Stomach (tissue), 9 donors: ENCODE data around the gene DOCK6. TPM values are rescaled to one million over a fixed set of nuclear protein-coding genes. Genes with fewer than 3 reads are reported as not detected.

Experiments used
- DNase-seq, 2 donors: peaks; one replicate each; pipeline versions ENCODE4 v3.0.0 to v3.0.0-alpha.2; 2013 to 2019
- H3K27ac ChIP-seq, 5 donors: fragments of 200-600 bp in 4 of 5; sonication (generic) in 4 of 5; one replicate each; pipeline ENCODE4 v1.5.1; 2013 to 2019; ENCODE audit warnings: mild to moderate bottlenecking in 1 of 5, moderate library complexity in 1 of 5
- H3K27me3 ChIP-seq, 3 donors: fragments of 200-600 bp; sonication (generic); one replicate each; pipeline ENCODE4 v1.5.1; 2017 to 2019; ENCODE audit warnings: mixed run types in 1 of 3
- H3K36me3 ChIP-seq, 4 donors: fragments of 200-600 bp; sonication (generic); 1 replicate in 3 of 4; 2 replicates in 1 of 4; pipeline ENCODE4 v1.5.1; 2016 to 2019
- H3K4me1 ChIP-seq, 4 donors: fragments of 200-600 bp; sonication (generic); one replicate each; pipeline ENCODE4 v1.5.1; 2016 to 2019
- H3K4me3 ChIP-seq, 4 donors: fragments of 200-600 bp; sonication (generic) in 3 of 4; one replicate each; pipeline ENCODE4 v1.5.1; 2016 to 2019; ENCODE audit warnings: mild to moderate bottlenecking in 1 of 4
- H3K9me3 ChIP-seq, 4 donors: fragments of 200-600 bp; sonication (generic); one replicate each; pipeline ENCODE4 v1.5.1; 2016 to 2019
- EP300 ChIP-seq: sonication (generic); formaldehyde crosslinking; IDR thresholded peaks from one replicate; pipeline ENCODE4 v1.6.1; 2017; ENCODE audit warnings: antibody characterized with exemption
- POLR2A ChIP-seq, 4 donors: fragments of 450-650 bp; IDR thresholded peaks; one replicate each; pipeline ENCODE4 v1.6.1; 2016; ENCODE audit warnings: antibody characterized with exemption in 4 of 4, control low read depth in 2 of 4, mild to moderate bottlenecking in 1 of 4, moderate library complexity in 1 of 4
- POLR2AphosphoS5 ChIP-seq, 3 donors: sonication (generic); formaldehyde crosslinking; IDR thresholded peaks; one replicate each; pipeline ENCODE4 v1.6.1; 2016; ENCODE audit warnings: antibody characterized with exemption in 3 of 3
- WGBS, 5 donors: extraction: QIAGEN DNeasy Blood & Tissue Kit in 3 of 5; methylation state at CpG; one replicate each; pipeline versions ENCODE4 v1.1.5 to v1.1.7; 2013 to 2018; 5-methylcytosine and 5-hydroxymethylcytosine counted together
- intact Hi-C: fragments of 100-400 bp; cut with DNase I; formaldehyde crosslinking; loops from one replicate; pipeline ENCODE4 v1.15.1; 2023; ENCODE audit warnings: low total_unique reads
- polyA plus RNA-seq, 3 donors: library from polyadenylated mRNA; stranded (reverse); fragments of 200-250 nt; gene quantifications; one replicate each; pipeline ENCODE4 v1.2.3, GENCODE V29; 2013
- total RNA-seq, 5 donors: library from RNA; depleted of rRNA; stranded (reverse); fragments of >200 nt; gene quantifications; one replicate each; pipeline versions ENCODE4 v1.1.0 to v1.2.3, GENCODE V29; 2014 to 2016
- TF ChIP-seq, protein P1 (sequence below), 7 experiments: fragments of 450-650 bp in 4 of 7; fragments of 200-600 bp in 3 of 7; sonication (generic) in 3 of 7; IDR thresholded peaks; one replicate each; pipeline ENCODE4 v1.5.1; 2016 to 2019; ENCODE audit warnings: antibody characterized with exemption in 7 of 7, control low read depth in 2 of 7, mild to moderate bottlenecking in 1 of 7
- donor health status: healthy with polysubstance abuse.
- donor health status: Bipolar disorder and iron deficiency.
- donor health status: healthy.

DOCK6 gene
- total and polyA plus RNA-seq, 8 donors: 21.4 to 243 (median 58.9) TPM

DNA sequence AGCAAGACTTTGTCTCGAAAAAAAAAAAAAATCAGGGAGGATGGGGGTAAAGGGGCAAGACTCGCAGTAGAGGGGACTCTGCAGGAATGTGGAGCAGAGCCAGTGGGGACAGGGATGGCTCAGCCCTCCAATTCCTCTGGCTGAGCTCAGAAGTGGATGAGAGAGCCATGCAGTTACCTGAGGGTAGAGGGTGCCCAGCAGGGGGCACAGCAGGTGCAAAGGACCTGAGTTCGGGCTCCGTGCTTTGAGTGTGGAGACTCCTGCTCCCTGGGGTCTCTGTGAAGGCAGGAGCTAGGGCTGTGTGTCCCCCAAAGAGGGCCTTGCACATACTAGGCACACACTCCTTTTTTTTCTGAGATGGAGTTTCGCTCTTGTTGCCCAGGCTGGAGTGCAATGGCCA is 7.7 kb downstream of the DOCK6 start:
- Histone ChIP-seq H3K4me3 (no peak overlapping the region), H3K4me1 (peaks cover 0 to 5% (median 0%) of the 10 kb centered on the region in 4 donors), H3K27me3 (no peaks in the 10 kb centered on the region), H3K9me3 (no peaks in the 10 kb centered on the region), H3K27ac (no peak overlapping the region), H3K36me3 (peaks cover 15 to 40% (median 38%) of the 10 kb centered on the region in 4 donors)
- 84 to 92% (median 89%) methylated on average over 4 to 5 of the region's 5 CpGs for WGBS, 5 donors
- intact Hi-C loops: no loop called here
- no peak for DNase-seq
- no peak for TF ChIP-seq POLR2AphosphoS5 (IDR thresholded peaks at IDR 0.05)
- TF ChIP-seq, protein P1, sequence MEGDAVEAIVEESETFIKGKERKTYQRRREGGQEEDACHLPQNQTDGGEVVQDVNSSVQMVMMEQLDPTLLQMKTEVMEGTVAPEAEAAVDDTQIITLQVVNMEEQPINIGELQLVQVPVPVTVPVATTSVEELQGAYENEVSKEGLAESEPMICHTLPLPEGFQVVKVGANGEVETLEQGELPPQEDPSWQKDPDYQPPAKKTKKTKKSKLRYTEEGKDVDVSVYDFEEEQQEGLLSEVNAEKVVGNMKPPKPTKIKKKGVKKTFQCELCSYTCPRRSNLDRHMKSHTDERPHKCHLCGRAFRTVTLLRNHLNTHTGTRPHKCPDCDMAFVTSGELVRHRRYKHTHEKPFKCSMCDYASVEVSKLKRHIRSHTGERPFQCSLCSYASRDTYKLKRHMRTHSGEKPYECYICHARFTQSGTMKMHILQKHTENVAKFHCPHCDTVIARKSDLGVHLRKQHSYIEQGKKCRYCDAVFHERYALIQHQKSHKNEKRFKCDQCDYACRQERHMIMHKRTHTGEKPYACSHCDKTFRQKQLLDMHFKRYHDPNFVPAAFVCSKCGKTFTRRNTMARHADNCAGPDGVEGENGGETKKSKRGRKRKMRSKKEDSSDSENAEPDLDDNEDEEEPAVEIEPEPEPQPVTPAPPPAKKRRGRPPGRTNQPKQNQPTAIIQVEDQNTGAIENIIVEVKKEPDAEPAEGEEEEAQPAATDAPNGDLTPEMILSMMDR (IDR thresholded peaks at IDR 0.05): no peak
- no peak for TF ChIP-seq POLR2A (IDR thresholded peaks at IDR 0.05)
- TF ChIP-seq EP300: no peak

DNA sequence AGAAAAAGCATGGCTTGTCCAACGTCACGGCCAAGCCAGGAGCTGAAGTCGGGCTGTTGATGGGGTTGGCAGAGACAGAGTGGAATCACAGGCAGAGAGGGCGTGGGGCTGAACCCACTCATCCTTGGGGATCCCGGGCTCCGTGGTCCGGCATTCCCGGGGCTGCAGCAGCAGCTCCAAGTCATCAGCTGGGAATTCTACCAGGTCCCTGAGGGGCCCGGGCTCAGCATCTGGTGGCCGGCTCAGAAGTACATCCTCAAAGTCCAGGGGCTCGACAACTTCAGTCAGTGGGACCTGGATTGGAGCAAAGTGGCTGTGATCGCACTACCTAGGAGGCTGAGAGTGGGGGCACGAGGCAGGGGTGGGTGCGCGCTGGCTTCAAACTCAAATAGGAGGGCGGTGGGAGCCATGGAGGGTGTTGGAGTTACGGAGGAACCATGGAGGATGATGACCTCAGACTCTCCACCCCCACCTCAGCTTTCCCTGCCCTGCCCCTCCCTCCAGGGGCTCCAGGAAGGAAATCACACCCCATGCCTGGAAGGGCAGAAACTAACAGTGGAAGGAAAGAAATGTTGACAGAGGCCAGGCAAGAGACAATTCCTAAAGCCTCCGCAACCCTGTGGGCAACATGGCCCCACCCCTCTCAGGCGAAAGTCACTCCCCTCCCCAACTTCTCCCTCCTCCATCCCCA is 9.5 kb downstream of the DOCK6 start:
- Histone ChIP-seq H3K36me3 (peaks cover 15 to 59% (median 56%) of the 10 kb centered on the region in 4 donors), H3K27me3 (no peaks in the 10 kb centered on the region), H3K4me1 (peaks cover 0 to 5% (median 2%) of the 10 kb centered on the region in 4 donors), H3K27ac (peak overlapping the region in 4 of 5 donors; percentile 17 to 73 (median 44)), H3K4me3 (no peak overlapping the region), H3K9me3 (no peaks in the 10 kb centered on the region)
- no peak for TF ChIP-seq POLR2A (IDR thresholded peaks at IDR 0.05)
- TF ChIP-seq EP300: no peak
- no peak for TF ChIP-seq POLR2AphosphoS5 (IDR thresholded peaks at IDR 0.05)
- TF ChIP-seq, protein P1 (IDR thresholded peaks at IDR 0.05): no peak
- intact Hi-C loops: no loop called here
- WGBS, 5 donors: 85 to 94% (median 89%) methylated on average over 12 to 19 of the region's 19 CpGs
- no peak for DNase-seq

DNA sequence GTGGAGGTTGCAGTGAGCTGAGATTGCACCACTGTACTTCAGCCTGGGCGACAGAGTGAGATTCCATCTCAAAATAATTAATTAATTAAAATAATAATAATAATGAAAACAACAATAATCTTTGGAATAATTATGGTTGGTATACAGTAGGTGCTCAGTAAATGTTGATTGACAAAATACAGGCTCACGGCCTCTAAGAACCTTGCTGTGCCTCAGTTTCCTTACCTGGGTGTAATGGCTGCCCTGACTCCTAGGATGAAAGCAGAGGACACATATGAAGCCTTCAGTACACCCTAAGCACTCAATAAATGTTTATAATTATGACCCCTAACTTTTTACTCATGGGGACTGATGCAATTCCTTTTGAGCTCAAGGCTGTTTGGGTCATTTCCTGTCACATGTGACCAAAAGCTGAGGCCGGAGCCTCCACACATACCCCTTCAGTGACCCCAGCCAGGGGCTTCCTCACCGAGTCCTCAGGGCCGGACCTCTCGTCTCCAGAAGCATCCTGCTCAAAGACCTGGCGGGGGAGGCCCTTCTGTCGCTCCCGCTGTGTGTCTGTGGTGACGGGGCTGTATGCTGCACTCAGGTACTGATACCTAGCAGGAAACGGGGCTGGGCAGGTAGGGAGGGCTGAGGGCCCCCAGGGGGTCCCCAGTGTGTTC is 10.5 kb downstream of the DOCK6 start:
- WGBS, 5 donors: 84 to 90% (median 86%) methylated on average over 9 to 11 of the region's 11 CpGs
- TF ChIP-seq EP300 (no peak), POLR2A (IDR thresholded peaks at IDR 0.05) (no peak), POLR2AphosphoS5 (IDR thresholded peaks at IDR 0.05) (no peak)
- TF ChIP-seq, protein P1 (IDR thresholded peaks at IDR 0.05): no peak
- H3K27ac ChIP-seq: no peak overlapping the region

DNA sequence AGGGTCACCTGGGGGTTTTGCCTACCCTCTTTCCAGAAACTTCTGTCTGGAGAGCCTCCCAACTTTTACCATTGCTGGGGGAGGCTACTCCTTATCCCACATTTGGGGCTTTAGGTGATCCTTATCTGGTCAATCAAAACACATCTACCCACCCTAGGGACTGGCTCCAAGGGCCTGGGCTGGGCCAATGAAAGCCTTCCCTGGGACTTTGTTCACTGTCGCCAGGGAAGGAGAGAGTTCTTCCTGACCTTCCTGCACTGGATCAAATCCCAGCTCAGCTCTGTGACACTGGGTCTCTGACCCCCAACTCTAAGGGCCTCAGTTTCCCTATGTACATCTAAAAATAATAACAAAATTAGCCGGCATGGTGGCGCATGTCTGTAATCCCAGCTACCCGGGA is 11.1 kb downstream of the DOCK6 start:
- 96 to 100% (median 98%) methylated on average over 4 of the region's 4 CpGs for WGBS, 5 donors
- no peak overlapping the region for H3K4me3 ChIP-seq
- H3K9me3 ChIP-seq: no peaks in the 10 kb centered on the region
- peaks cover 18 to 74% (median 71%) of the 10 kb centered on the region in 4 donors for H3K36me3 ChIP-seq
- peaks cover 0 to 6% (median 2%) of the 10 kb centered on the region in 4 donors for H3K4me1 ChIP-seq
- no peaks in the 10 kb centered on the region for H3K27me3 ChIP-seq
- intact Hi-C loops: no loop called here
- TF ChIP-seq EP300 (no peak), POLR2A (IDR thresholded peaks at IDR 0.05) (no peak)
- TF ChIP-seq, protein P1 (IDR thresholded peaks at IDR 0.05): no peak
- no peak overlapping the region for H3K27ac ChIP-seq
- DNase-seq: no peak

More for the DNA sequence above, 10.5 kb downstream of the DOCK6 start:
- intact Hi-C loops: no loop called here
- no peak for DNase-seq
- no peaks in the 10 kb centered on the region for H3K9me3 ChIP-seq
- H3K4me1 ChIP-seq: peaks cover 0 to 6% (median 2%) of the 10 kb centered on the region in 4 donors
- H3K36me3 ChIP-seq: peaks cover 15 to 69% (median 66%) of the 10 kb centered on the region in 4 donors
- no peak overlapping the region for H3K4me3 ChIP-seq
- no peaks in the 10 kb centered on the region for H3K27me3 ChIP-seq
